RWPE2 (cell line): ENCODE measurements around the gene CD8A.

ENCODE experiments used
- ATAC-seq: fragments of 200-7000 bp; cut with Tn5 transposase; 3 replicates; pipeline ENCODE4 v1.9.1; 2021; ENCODE audit warnings: low read depth
- DNase-seq: peaks from one replicate; pipeline ENCODE4 v3.0.0-alpha.2; 2020; ENCODE audit warnings: low spot score
- H3K27ac ChIP-seq: fragments of 450-650 bp; 2 replicates; pipeline ENCODE4 v1.5.1; 2017; ENCODE audit warnings: mild to moderate bottlenecking; ENCODE audit not compliant: poor library complexity, severe bottlenecking
- H3K27me3 ChIP-seq: fragments of 250-450 bp; sonication (Bioruptor Pico); 2 replicates; pipeline ENCODE4 v1.5.1; 2021; ENCODE audit warnings: mild to moderate bottlenecking, moderate library complexity; ENCODE audit not compliant: insufficient read depth, poor library complexity, severe bottlenecking
- H3K36me3 ChIP-seq: fragments of 250-450 bp; sonication (Bioruptor Pico); 2 replicates; pipeline ENCODE4 v1.5.1; 2020; ENCODE audit warnings: low read depth, mild to moderate bottlenecking, moderate library complexity
- H3K4me1 ChIP-seq: fragments of 250-450 bp; sonication (Bioruptor Pico); 2 replicates; pipeline ENCODE4 v1.5.1; 2021; ENCODE audit warnings: mild to moderate bottlenecking, moderate library complexity; ENCODE audit not compliant: insufficient read depth, poor library complexity, severe bottlenecking
- H3K4me3 ChIP-seq: fragments of 250-450 bp; sonication (Bioruptor Pico); 2 replicates; pipeline ENCODE4 v1.5.1; 2021; ENCODE audit warnings: mild to moderate bottlenecking, moderate library complexity; ENCODE audit not compliant: severe bottlenecking
- H3K9me3 ChIP-seq: fragments of 250-450 bp; sonication (Bioruptor Pico); 2 replicates; pipeline ENCODE4 v1.5.1; 2021; ENCODE audit warnings: mild to moderate bottlenecking, moderate library complexity; ENCODE audit not compliant: severe bottlenecking
- TF ChIP-seq, protein P1 (sequence below): fragments of 450-650 bp; IDR thresholded peaks from one replicate; pipeline ENCODE4 v1.5.1; 2017; ENCODE audit warnings: mild to moderate bottlenecking, moderate library complexity; ENCODE audit not compliant: poor library complexity, severe bottlenecking

The CD8A gene

GRCh38 chr2:86832334-86833096 lies 41.8 kb upstream of the CD8A start:
- ATAC-seq (no peak), DNase-seq (no peak)
- no peaks in the 10 kb centered on the region for H3K36me3 ChIP-seq
- H3K27me3 ChIP-seq = no peaks in the 10 kb centered on the region
- no peak overlapping the region for H3K27ac ChIP-seq
- H3K4me1 ChIP-seq = no peaks in the 10 kb centered on the region
- H3K9me3 ChIP-seq = no peaks in the 10 kb centered on the region
- no peak overlapping the region for H3K4me3 ChIP-seq
- TF ChIP-seq, protein P1, sequence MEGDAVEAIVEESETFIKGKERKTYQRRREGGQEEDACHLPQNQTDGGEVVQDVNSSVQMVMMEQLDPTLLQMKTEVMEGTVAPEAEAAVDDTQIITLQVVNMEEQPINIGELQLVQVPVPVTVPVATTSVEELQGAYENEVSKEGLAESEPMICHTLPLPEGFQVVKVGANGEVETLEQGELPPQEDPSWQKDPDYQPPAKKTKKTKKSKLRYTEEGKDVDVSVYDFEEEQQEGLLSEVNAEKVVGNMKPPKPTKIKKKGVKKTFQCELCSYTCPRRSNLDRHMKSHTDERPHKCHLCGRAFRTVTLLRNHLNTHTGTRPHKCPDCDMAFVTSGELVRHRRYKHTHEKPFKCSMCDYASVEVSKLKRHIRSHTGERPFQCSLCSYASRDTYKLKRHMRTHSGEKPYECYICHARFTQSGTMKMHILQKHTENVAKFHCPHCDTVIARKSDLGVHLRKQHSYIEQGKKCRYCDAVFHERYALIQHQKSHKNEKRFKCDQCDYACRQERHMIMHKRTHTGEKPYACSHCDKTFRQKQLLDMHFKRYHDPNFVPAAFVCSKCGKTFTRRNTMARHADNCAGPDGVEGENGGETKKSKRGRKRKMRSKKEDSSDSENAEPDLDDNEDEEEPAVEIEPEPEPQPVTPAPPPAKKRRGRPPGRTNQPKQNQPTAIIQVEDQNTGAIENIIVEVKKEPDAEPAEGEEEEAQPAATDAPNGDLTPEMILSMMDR = no peak

- H3K27ac ChIP-seq = no peak overlapping the region
- no peaks in the 10 kb centered on the region for H3K36me3 ChIP-seq
- DNase-seq = no peak
- no peaks in the 10 kb centered on the region for H3K9me3 ChIP-seq
- no peak for ATAC-seq
- H3K4me1 ChIP-seq = no peaks in the 10 kb centered on the region
- TF ChIP-seq, protein P1 = no peak
- no peaks in the 10 kb centered on the region for H3K27me3 ChIP-seq
- no peak overlapping the region for H3K4me3 ChIP-seq
Measured at GRCh38 chr2:86831537-86831936, 40.8 kb upstream of the CD8A start.

DNA sequence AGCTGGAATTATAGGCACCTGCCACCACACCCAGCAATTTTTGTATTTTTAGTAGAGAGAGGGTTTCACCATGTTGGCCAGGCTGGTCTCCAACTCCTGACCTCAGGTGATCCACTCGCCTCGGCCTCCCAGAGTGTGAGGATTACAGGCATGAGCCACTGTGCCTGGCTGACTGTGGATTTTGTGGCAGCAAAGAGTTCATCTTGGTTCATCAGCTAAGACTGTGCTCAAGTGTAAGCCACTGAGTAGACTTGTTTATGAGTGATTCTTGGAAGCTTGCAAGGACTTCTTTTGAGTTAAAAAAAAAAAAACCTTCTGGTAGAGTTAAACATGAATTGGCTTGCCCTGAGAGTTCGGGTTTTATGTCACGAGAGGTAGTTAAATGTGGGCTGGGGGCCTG lies 36.2 kb upstream of the CD8A start:
- H3K9me3 ChIP-seq = no peaks in the 10 kb centered on the region

GRCh38 chr2:86825693-86826381 lies 35.1 kb upstream of the CD8A start:
- no peaks in the 10 kb centered on the region for H3K4me1 ChIP-seq
- ATAC-seq = no peak
- no peaks in the 10 kb centered on the region for H3K36me3 ChIP-seq
- H3K9me3 ChIP-seq = no peaks in the 10 kb centered on the region
- no peak for DNase-seq
- H3K4me3 ChIP-seq = no peak overlapping the region
- H3K27me3 ChIP-seq = no peaks in the 10 kb centered on the region
- TF ChIP-seq, protein P1 = no peak
- H3K27ac ChIP-seq = no peak overlapping the region

More for the DNA sequence above, 36.2 kb upstream of the CD8A start:
- Histone ChIP-seq H3K27ac (no peak overlapping the region), H3K27me3 (no peaks in the 10 kb centered on the region), H3K4me1 (no peaks in the 10 kb centered on the region), H3K4me3 (no peak overlapping the region), H3K36me3 (no peaks in the 10 kb centered on the region)
- TF ChIP-seq, protein P1 = no peak
- DNase-seq (no peak), ATAC-seq (no peak)
